ENCODE results near the gene NRG2. TPM values are rescaled to one million over a fixed set of nuclear protein-coding genes. Genes with fewer than 3 reads are reported as not detected.

The NRG2 gene
- total and polyA plus RNA-seq, 2 experiments from 2014 or later = 0.05 TPM; not detected in 1

DNA sequence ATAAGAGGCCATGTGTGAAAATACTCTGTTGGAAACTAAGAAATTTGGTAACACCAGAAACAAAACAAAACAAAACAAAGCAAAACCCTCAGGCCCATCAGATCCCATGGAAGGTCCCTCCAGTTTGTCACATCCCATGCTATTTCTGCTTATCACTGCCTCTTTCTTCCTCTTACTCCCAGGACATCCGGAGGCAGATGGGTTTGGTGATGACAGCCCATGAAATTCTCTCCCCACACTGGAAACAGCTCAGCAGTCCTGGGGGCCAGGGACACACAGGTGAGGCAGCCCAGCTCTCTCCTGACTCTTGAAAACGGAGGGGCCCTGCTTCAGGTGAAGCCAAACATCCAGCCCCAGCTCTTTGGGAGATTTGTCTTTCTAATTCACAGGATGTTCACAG is 63.2 kb downstream of the NRG2 start:
- peaks cover 3% of the 10 kb centered on the region; the same call in 1 of the 2 replicates for H3K4me1 ChIP-seq (ENCODE audit: insufficient read depth)
- no peak overlapping the region for H3K9ac ChIP-seq
- H3K9me2 ChIP-seq (ENCODE audit: insufficient read depth) = no peaks in the 10 kb centered on the region
- TF ChIP-seq EZH2phosphoT487 (IDR thresholded peaks at IDR 0.05; ENCODE audit: insufficient read depth, low read depth) (no peak), EZH2 (IDR thresholded peaks at IDR 0.05; ENCODE audit: insufficient read depth, poor library complexity, severe bottlenecking) (no peak)
- peaks cover 13% of the 10 kb centered on the region; the same call in 1 of the 2 replicates for H3K27me3 ChIP-seq (replicated peaks; ENCODE audit: insufficient read depth)
- in situ Hi-C loops (cut with MboI) = no loop called here
- no peak overlapping the region for H3K4me2 ChIP-seq (ENCODE audit: unreplicated experiment)
- no peaks in the 10 kb centered on the region for H3K79me2 ChIP-seq (ENCODE audit: insufficient read depth)
- no peaks in the 10 kb centered on the region for H3F3A ChIP-seq (ENCODE audit: insufficient read depth)
- H3K4me3 ChIP-seq = no peak overlapping the region
- no peak overlapping the region for H3K27ac ChIP-seq
- no peaks in the 10 kb centered on the region for H4K20me1 ChIP-seq (ENCODE audit: insufficient read depth)
- WGBS, 2 experiments (ENCODE audit: low coverage in 1 of 2, low lambda C conversion rate in 2 of 2, missing lambda C conversion rate in 2 of 2) = 59 to 61% methylated on average over 2 of the region's 2 CpGs
- no peaks in the 10 kb centered on the region for H3K36me3 ChIP-seq (ENCODE audit: low read depth)
- DNase-seq = no peak
- no peak overlapping the region for H2AFZ ChIP-seq
- H3K9me3 ChIP-seq (ENCODE audit: low read depth) = no peaks in the 10 kb centered on the region

DNA sequence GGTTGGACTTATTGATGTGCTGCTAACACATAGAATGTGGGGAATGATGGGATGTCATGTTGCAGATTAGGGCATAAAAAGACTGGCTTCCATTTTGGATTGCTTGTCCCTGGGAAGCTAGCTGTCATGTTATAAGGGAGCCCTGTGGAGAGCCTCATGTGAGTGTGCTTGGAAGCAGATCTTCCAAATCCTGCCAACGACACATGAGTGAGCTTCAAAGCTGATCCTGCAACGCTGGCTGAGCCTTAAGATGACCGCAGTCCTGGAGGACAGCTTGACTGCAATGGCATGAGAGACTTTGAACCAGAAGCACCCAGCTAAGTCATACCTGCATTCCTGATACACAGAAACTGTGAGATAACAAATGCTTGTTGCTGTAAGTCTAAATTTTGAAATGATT is 63.6 kb downstream of the NRG2 start:
- H3F3A ChIP-seq (ENCODE audit: insufficient read depth) = no peaks in the 10 kb centered on the region
- H2AFZ ChIP-seq = no peak overlapping the region
- no peaks in the 10 kb centered on the region for H4K20me1 ChIP-seq (ENCODE audit: insufficient read depth)
- no peaks in the 10 kb centered on the region for H3K4me1 ChIP-seq (ENCODE audit: insufficient read depth)
- H3K4me3 ChIP-seq = no peak overlapping the region
- no peaks in the 10 kb centered on the region for H3K79me2 ChIP-seq (ENCODE audit: insufficient read depth)
- H3K9ac ChIP-seq = no peak overlapping the region
- in situ Hi-C loops (cut with MboI) = no loop called here
- no peaks in the 10 kb centered on the region for H3K9me3 ChIP-seq (ENCODE audit: low read depth)
- H3K27ac ChIP-seq = no peak overlapping the region
- no peaks in the 10 kb centered on the region for H3K36me3 ChIP-seq (ENCODE audit: low read depth)
- H3K27me3 ChIP-seq (replicated peaks; ENCODE audit: insufficient read depth) = peaks cover 13% of the 10 kb centered on the region; the same call in 1 of the 2 replicates
- no peak for DNase-seq
- TF ChIP-seq EZH2 (IDR thresholded peaks at IDR 0.05; ENCODE audit: insufficient read depth, poor library complexity, severe bottlenecking) = no peak
- no peak for TF ChIP-seq EZH2phosphoT487 (IDR thresholded peaks at IDR 0.05; ENCODE audit: insufficient read depth, low read depth)
- H3K9me2 ChIP-seq (ENCODE audit: insufficient read depth) = no peaks in the 10 kb centered on the region
- H3K4me2 ChIP-seq (ENCODE audit: unreplicated experiment) = no peak overlapping the region
- WGBS, 2 experiments (ENCODE audit: low coverage in 1 of 2, low lambda C conversion rate in 2 of 2, missing lambda C conversion rate in 2 of 2) = 52 to 58% methylated on average over 3 of the region's 3 CpGs

DNA sequence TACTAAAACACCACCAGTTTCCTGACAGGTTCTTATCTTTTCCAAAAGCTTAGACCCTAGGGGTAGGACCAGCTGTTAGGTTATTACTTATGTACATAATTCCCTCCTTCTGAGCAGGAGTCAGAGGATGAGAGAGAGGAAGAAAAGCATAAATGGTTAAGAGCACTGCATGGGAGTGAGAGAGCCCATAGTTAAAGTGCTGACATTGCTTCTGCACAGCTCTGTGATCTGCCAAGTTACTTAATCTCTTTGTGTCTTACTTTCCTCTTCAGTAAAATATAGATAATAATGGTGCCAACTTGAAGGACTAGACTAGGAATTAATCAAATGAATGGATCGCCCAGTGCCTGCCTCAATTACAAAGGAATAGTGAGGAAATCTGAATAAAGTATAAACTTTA is 66.4 kb downstream of the NRG2 start:
- no peaks in the 10 kb centered on the region for H3K79me2 ChIP-seq (ENCODE audit: insufficient read depth)
- no peak for TF ChIP-seq EZH2 (IDR thresholded peaks at IDR 0.05; ENCODE audit: insufficient read depth, poor library complexity, severe bottlenecking)
- no peak for TF ChIP-seq EZH2phosphoT487 (IDR thresholded peaks at IDR 0.05; ENCODE audit: insufficient read depth, low read depth)
- H3K27me3 ChIP-seq (replicated peaks; ENCODE audit: insufficient read depth) = peaks cover 19% of the 10 kb centered on the region; the same call in 1 of the 2 replicates
- H3K36me3 ChIP-seq (ENCODE audit: low read depth) = no peaks in the 10 kb centered on the region
- 38 to 39% methylated on average over 1 of the region's 1 CpG for WGBS, 2 experiments (ENCODE audit: low coverage in 1 of 2, low lambda C conversion rate in 2 of 2, missing lambda C conversion rate in 2 of 2)
- H3K27ac ChIP-seq = no peak overlapping the region
- no peak for DNase-seq
- H3K4me1 ChIP-seq (ENCODE audit: insufficient read depth) = no peaks in the 10 kb centered on the region
- in situ Hi-C loops (cut with MboI) = no loop called here
- H2AFZ ChIP-seq = no peak overlapping the region
- H3K9ac ChIP-seq = no peak overlapping the region
- H4K20me1 ChIP-seq (ENCODE audit: insufficient read depth) = no peaks in the 10 kb centered on the region
- no peak overlapping the region for H3K4me3 ChIP-seq
- H3K9me2 ChIP-seq (ENCODE audit: insufficient read depth) = no peaks in the 10 kb centered on the region
- no peaks in the 10 kb centered on the region for H3F3A ChIP-seq (ENCODE audit: insufficient read depth)
- H3K9me3 ChIP-seq (ENCODE audit: low read depth) = no peaks in the 10 kb centered on the region
- no peak overlapping the region for H3K4me2 ChIP-seq (ENCODE audit: unreplicated experiment)

DNA sequence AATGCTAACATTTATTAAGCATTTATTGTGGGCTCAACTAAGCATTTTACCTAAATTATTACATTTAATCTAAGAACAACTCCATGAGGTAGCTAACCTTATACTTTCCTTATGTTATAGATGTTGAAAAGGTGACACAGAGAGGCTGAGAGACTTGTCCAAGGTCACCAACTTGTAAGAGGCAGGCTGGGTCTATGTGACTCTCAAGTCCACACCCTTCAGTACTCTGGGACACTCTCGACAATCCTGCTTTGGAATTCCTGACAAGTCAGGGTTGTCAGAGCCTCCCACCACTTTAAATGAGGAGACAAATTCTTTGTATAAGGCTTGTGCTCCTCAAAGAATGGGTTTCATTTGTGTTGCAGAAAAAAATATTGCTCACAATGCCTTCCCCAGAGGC is 67.2 kb downstream of the NRG2 start:
- Histone ChIP-seq H3K36me3 (ENCODE audit: low read depth) (no peaks in the 10 kb centered on the region), H3K9me2 (ENCODE audit: insufficient read depth) (no peaks in the 10 kb centered on the region), H3K9ac (no peak overlapping the region), H3K4me1 (ENCODE audit: insufficient read depth) (no peaks in the 10 kb centered on the region), H3K9me3 (ENCODE audit: low read depth) (no peaks in the 10 kb centered on the region), H3K79me2 (ENCODE audit: insufficient read depth) (no peaks in the 10 kb centered on the region), H3K27ac (no peak overlapping the region), H4K20me1 (ENCODE audit: insufficient read depth) (no peaks in the 10 kb centered on the region), H3K4me3 (no peak overlapping the region), H2AFZ (no peak overlapping the region), H3K27me3 (replicated peaks; ENCODE audit: insufficient read depth) (peaks cover 19% of the 10 kb centered on the region; the same call in 1 of the 2 replicates), H3F3A (ENCODE audit: insufficient read depth) (no peaks in the 10 kb centered on the region), H3K4me2 (ENCODE audit: unreplicated experiment) (no peak overlapping the region)
- TF ChIP-seq EZH2phosphoT487 (IDR thresholded peaks at IDR 0.05; ENCODE audit: insufficient read depth, low read depth) (no peak), EZH2 (IDR thresholded peaks at IDR 0.05; ENCODE audit: insufficient read depth, poor library complexity, severe bottlenecking) (no peak)
- 13 to 14% methylated on average over 1 of the region's 1 CpG for WGBS, 2 experiments (ENCODE audit: low coverage in 1 of 2, low lambda C conversion rate in 2 of 2, missing lambda C conversion rate in 2 of 2)
- in situ Hi-C loops (cut with MboI) = no loop called here
- no peak for DNase-seq

- no peaks in the 10 kb centered on the region for H4K20me1 ChIP-seq (ENCODE audit: insufficient read depth)
- H3K9me3 ChIP-seq (ENCODE audit: low read depth) = no peaks in the 10 kb centered on the region
- H3K9me2 ChIP-seq (ENCODE audit: insufficient read depth) = no peaks in the 10 kb centered on the region
- no peak overlapping the region for H2AFZ ChIP-seq
- no peaks in the 10 kb centered on the region for H3K79me2 ChIP-seq (ENCODE audit: insufficient read depth)
- in situ Hi-C loops (cut with MboI) = no loop called here
- no peak for TF ChIP-seq EZH2phosphoT487 (IDR thresholded peaks at IDR 0.05; ENCODE audit: insufficient read depth, low read depth)
- no peak for TF ChIP-seq EZH2 (IDR thresholded peaks at IDR 0.05; ENCODE audit: insufficient read depth, poor library complexity, severe bottlenecking)
- no peaks in the 10 kb centered on the region for H3F3A ChIP-seq (ENCODE audit: insufficient read depth)
- no peaks in the 10 kb centered on the region for H3K36me3 ChIP-seq (ENCODE audit: low read depth)
- peaks cover 19% of the 10 kb centered on the region; the same call in 1 of the 2 replicates for H3K27me3 ChIP-seq (replicated peaks; ENCODE audit: insufficient read depth)
- H3K9ac ChIP-seq = no peak overlapping the region
- H3K27ac ChIP-seq = no peak overlapping the region
- WGBS, 2 experiments (ENCODE audit: low coverage in 1 of 2, low lambda C conversion rate in 2 of 2, missing lambda C conversion rate in 2 of 2) = 59 to 61% methylated on average over 3 of the region's 3 CpGs
- H3K4me2 ChIP-seq (ENCODE audit: unreplicated experiment) = no peak overlapping the region
- DNase-seq = no peak
- H3K4me3 ChIP-seq = no peak overlapping the region
- no peaks in the 10 kb centered on the region for H3K4me1 ChIP-seq (ENCODE audit: insufficient read depth)
These were observed 67.8 kb downstream of the NRG2 start for GRCh38 chr5:139975306-139975705.
